GM15510 (cell line): ENCODE measurements around the gene OR4D2.

Source experiments
- POLR2A ChIP-seq: IDR thresholded peaks from 3 replicates; pipeline ENCODE4 v1.6.1; 2011; ENCODE audit warnings: borderline replicate concordance; ENCODE audit not compliant: insufficient read length; ENCODE audit errors: extremely low read depth

The OR4D2 gene

DNA sequence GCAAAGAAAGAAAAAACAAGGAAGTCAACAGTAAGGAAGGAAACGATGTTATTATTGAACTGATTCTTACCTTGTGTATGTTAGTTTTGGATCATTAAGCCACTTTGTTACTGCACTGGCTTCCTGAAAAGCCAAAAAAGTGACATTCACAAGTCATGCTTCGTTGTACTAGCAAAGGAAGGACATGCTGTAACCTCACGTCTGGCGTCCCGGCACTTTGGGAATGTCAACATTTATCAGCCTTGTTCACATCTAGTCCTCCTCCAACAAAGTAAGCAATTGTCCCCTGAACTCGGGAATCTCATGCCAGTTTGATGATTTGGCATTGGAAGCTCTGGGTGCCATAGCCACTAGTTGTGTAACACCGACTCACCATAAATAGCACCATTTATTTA lies 53.0 kb downstream of the OR4D2 start:
- no peak for TF ChIP-seq POLR2A
